Activated T-cell treated with anti-CD3 and anti-CD28 coated beads, Interleukin-2, amount 50 U/mL, for 48 hours (primary cell): ENCODE results near the gene GEMIN7.
"Not testable (repeated sequence)": the region's sequence is repeated elsewhere in the genome, so short reads cannot be mapped to it uniquely, and the experiment has no call there.

Experiments
- DNase-seq, 2 experiments: peaks; one replicate each; pipeline ENCODE4 v3.0.0-alpha.2; 2020

Gene GEMIN7

GRCh38 chr19:45091031-45091923 is 12.2 kb downstream of the GEMIN7 start:
- peak; percentile 99 for DNase-seq

DNA sequence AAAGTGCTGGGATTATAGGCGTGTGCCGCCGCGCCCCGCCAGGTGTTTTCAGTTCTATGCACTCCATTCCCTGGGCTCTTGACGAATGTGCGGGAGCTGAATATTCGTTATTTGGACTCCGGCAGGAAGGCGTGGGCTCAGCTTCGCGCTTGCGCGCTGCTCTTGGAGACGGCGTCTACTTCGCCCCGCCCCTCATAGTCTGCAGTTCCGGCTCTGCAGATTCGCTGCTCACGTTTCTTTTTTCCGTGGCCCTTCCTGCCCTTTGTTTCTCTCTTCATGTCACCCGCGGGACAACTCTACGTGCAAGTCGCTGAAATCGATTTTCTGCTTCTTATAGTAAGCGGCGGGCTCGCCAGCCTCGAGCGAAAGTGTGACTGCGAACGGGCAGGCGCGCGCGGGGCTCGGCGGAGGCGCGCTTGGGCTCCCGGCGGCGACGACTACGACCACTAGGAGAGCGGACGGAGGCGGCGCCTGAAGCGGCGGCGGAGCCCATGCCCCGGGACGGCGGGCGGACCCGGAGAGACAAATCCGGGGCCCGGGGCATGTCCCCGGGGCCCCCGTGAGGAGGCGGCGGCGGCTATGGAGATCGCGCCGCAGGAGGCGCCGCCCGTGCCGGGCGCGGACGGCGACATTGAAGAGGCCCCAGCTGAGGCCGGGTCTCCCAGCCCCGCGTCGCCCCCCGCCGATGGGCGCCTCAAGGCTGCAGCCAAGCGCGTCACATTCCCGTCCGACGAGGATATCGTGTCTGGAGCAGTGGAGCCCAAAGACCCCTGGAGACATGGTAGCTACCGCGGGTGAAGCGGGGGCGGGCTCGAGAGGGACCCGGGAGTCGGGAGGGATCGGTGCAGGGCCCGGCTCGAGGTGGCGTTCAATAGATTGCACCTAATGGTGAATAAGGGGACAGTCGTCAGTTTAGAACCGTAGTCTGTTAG is 14.0 kb downstream of the GEMIN7 start, which contains the start of gene PPP1R37:
Gene PPP1R37 (plus strand): TSS at position 433 of the 932 bp plus-strand sequence. CDS start 147 bp downstream, at position 580.
- peak; percentile 93 for DNase-seq

DNA sequence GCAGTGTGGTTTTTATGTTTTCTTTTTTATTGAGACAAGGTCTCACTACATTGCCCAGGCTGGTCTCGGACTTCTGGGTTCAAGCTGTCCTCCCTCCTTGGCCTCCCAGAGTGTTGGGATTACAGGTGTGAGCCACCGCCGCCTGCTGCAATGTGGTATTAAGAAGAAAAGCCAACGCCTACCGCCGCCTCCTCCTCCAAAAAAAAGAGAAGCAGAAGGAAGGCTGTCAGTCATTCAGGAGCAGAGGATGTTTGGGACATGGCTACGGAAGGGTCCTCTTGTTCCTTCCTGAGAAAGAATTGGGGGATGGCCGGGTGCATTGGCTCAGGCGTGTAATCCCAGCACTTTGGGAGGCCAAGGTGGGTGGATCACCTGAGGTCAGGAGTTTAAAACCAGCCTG is 15.1 kb downstream of the GEMIN7 start:
- no peak for DNase-seq

DNA sequence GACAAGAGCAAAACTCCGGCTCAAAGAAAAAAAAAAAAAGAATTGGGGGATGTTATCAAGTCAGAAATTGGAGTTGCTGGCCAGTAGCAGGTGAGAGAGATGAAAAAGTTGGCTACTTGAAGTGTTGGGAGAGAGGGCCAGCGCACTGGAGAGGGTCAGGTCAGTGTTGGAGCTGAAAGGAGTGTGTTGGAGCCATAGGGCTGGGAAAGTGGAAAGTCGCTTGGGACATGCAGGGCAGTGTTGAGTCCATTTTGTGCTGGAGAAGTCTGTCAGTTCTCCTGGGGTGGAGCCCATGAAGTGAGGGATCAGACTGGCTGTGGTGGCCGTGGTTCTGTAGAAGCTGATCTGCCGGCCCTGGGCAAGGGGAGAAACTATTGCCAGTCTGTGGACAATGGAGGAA is 15.6 kb downstream of the GEMIN7 start:
- DNase-seq: no peak

DNA sequence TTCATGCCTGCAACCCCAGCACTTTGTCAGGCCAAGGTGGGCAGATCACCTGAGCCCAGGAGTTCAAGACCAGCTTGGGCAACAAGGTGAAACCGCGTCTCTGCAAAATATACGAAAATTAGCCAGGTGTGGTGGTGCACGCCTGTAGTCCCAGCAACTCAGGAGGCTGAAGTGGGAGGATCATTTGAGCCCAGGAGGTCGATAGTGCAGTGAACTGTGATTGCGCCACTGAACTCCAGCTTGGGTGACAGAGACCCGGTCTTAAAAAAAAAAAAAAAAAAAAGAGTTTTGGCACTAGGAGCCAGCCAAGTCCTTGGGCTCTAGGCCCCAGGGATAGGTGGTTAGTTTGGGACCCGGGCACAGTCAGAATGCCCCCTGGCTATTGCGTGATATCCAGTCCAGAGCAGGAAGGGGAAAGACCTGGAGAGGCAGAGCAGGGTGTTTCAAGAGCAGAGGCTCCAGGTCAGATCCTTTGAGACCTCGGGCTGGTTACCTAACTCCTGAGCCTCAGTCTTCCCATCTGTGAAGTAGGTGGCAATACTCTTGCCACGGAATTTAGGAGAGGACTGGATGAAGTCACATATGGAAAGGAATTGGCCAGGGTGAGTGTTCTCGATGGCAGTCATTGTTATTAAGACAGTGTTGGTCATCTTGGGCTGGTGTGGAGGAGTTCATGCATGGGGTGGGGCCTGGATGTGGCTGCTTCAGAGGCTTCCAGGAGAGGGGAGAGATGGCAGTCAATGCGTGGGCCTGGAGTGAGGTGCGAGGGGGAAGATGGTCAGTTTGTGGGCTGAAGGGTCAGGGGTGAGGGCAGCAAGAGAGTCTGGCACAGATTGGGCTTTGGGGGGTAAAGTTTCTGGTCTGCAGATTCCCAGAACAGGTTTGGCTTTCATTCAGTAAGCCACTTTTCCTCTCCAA is 16.7 kb downstream of the GEMIN7 start:
- no peak for DNase-seq

GRCh38 chr19:45096700-45097099 is 17.6 kb downstream of the GEMIN7 start:
- DNase-seq: no peak

DNA sequence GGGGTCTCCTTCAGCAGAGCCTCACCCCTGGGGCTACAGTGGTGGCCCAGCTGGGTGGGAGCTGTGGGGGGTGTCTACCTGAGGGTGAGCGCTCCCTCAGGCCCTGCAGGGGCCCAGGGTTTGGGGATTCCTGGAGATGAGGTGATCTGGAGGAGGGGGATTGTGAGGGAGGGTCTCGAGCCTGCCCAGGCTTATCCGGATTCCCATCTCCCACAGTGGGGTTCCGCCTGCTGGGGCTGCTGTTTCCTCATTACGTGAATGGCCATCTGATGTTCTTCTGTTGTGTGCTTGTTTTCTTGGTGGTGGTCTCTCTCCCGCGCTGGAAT is 18.4 kb downstream of the GEMIN7 start:
- no peak for DNase-seq

DNA sequence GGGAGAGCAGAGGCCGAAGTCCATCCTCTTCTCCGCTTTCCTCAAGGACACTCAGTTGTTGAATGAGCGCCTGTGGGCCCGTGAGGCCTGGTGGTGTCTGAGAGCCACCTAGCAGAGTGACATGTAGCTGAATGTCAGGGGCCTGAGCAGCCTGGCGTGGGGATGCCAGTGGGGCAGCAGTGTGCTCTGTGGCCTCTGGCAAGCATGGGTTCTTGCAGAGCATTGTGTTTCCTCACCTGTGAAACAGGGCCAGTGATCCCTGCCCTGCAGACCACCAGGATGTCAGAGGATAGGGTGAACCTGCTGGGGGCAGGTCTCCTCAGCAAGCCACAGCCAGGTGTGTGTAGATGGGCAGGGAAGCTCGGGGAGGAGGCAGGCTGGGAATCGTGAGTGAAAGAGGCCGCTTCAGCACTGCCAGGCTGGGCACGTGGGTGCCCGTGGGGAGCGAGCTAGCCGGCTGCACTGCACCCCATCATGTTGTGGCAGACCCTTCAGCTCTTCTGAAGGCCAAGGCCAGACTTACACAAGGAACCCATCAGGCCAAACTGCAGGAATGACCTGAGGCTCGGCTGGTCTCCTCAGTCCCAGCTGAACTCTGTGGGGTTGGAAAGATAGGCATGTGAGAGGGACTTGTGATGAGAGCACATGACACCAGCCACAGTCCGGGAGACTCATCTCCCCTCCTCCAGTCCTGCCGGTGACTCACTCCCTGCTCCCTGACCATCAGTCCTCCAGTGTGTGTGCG is 18.9 kb downstream of the GEMIN7 start:
- no peak for DNase-seq

DNA sequence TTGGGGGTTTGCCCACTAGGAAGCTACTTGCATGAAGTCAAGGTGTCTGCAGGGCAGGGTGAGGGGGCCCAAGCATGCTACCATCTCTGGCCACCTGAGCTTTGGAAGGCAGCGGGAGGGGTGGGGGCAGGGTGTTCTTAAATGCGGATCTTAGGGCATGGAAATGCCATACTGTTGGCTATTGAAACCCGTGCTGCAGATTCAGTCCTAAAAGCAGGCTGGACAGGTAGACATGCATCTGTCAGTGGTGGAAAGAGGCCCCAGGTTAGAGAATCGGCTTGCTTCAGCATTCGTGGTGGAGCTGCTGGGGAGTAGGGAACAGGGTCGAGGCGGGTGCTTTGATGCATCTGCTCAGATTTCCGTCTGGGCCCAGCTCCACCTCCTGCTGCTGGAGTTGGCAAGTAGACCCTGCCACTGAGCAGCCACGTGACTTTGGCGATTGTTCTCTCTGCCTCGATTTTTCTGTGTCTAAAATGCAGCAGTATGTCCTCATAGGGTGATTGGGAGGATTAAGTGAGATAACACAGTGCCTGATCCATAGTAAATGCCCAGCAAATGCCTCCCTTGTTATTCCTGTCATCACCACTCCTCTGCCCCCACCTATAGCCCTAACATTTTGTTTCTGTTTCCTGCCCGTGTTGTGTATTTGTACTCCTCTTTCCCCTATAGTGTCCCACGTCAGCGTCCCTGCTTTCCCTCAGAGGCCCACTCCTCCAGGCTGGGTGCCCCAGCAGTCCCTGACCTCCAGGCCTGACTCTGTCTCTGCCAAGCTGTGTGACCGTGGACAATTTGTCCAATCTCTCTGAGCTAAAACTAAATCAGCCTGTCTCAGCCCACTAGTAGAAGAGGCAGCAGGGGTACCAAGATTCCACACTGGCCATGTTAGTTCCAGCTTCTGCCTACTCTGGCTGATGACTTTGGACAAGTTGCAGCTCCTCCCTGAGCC is 19.7 kb downstream of the GEMIN7 start:
- DNase-seq: no peak

DNA sequence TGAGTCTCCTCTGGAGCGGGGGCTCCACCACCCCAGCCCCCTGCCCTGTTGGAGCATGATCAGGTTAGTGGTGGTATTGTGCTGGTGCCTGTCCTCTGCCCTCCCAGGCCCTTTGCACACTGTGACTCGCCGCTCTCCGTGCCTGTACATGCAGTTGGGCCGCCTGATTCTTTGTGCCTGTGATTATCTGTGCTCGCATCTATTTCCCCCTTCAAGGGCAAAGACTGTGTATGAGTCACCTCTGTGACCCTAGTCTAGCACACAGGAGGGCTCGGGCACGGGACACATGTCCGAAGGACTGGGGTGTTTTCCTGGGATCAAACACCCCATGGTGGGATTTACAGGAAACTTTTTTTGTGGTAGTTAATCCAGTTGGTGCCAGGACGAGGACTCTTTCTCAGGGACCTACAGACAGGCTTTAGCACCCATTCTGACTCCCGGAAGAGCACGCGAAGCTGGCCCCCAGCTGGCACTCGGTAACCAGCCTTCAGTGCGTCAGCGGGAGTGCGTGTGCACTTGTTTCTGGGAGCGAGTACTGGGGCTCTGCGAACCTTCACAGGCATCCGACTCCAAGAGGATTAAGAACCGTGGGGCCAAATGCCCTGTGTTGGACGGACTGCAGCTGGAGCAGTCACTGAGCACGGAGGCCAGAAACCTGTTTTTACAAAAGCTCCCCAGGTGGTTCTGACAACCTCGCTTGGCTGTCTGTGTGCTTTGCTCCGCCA is 20.6 kb downstream of the GEMIN7 start:
- DNase-seq: no peak

- no peak for DNase-seq
These were observed 21.1 kb downstream of the GEMIN7 start for GRCh38 chr19:45100201-45100600.

GRCh38 chr19:45100846-45101252 is 21.8 kb downstream of the GEMIN7 start:
- no peak for DNase-seq

- DNase-seq: no peak
These were observed 22.7 kb downstream of the GEMIN7 start for GRCh38 chr19:45101806-45102205.

DNA sequence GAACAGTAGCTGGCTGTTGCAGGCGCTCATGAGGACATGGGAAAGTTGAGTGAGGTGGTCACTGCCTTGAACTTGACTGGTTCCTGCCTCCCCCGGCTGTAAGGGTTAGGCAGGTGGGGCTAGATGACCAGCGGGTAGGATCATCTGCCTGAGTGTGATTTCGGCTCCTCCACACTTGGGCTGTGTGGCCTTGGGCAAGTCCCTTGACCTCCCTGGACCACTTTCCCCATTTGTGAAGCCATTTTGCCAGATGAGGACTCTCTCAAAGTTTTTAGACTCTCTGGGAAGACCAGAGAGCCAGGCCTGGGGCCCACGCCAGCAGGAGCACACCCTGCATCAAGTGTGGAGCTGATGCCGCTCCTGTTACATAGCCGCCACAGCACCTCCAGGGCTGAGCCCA is 23.4 kb downstream of the GEMIN7 start:
- DNase-seq: no peak

GRCh38 chr19:45103156-45103507 is 24.1 kb downstream of the GEMIN7 start:
- DNase-seq: peak in 1 of 2 experiments; percentile 52

DNA sequence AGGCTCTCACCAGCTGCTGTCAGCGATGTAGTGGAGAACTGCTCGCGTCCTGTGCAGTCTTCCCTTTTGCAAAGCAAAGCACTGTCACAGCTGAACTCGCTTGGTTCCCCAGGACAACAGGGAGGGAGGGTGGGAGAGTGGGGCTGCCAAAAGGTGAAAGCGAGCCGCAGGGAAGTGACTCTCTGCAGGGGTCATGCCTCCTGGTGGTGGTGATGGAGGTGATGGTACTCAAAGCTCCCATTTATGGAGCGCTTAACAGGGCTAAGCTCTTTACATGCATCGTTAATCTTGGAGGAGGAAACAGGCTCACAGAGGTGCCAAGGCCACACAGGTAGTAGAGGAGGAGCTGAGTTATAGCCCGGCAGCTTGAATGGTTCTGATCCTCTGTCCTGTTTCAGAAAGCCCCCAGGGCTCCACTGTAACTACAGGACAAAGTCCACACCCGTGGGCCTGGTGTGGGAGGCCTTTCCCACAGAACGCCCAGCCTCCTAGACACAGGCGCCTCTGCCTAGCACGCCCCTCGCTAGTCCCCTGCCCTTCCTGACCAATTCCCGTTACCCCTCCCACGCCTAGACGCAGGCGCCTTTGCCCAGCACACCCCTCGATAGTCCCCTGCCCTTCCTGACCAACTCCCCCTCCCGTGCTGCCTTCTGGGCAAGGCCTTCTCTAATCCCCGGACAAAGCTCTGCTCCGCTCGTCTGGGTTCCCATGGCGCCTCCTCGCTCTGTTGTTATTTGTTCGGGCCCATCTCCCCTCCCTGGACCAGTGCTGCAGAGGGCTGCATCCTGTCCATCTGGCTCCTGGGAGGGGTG is 24.7 kb downstream of the GEMIN7 start:
- DNase-seq: no peak

DNA sequence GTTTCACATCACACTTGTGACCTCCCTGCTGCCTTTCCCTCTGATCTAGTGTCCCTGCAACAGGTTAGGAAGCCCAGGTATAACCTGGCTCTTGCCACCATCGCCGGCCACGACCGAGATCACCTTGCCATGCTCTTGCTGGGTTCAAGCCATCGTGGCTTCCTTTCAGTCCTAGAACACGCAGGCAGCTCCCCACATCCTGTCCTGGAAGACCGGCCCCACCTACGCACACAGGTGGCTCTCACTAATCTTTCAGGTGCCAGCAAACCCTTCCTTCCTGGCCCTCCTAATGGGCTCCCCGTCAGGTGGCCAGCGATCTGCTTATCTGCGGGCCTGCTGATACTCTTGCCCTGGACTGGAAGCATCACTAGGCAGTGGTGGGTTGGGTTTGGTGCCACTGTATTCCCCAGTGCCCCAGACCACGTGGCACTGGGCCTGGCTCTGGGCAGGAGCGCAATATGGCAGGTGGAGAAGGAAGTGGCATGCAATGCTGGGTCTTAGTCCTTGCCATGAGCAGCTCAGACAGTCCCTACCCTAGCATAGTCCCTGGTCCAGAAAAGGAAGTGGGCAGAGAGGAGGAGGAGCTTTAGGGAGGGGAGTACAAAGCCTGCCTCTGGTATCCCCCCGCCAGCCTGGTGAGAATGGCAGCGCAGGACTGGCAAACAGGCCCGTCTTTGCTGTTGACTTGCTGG is 25.7 kb downstream of the GEMIN7 start:
- DNase-seq: no peak

- not testable (repeated sequence) for DNase-seq
These were observed 27.3 kb downstream of the GEMIN7 start for GRCh38 chr19:45106363-45106762.
